HEK293T (cell line): ENCODE results near the gene HOXD4.

Source experiments
- ARNT ChIP-seq: fragments of 450-650 bp; IDR thresholded peaks from 2 replicates; pipeline ENCODE4 v1.6.1; 2017; ENCODE audit warnings: mild to moderate bottlenecking
- FOXK2 ChIP-seq: fragments of 450-650 bp; IDR thresholded peaks from 2 replicates; pipeline ENCODE4 v1.6.1; 2016; ENCODE audit warnings: mild to moderate bottlenecking
- NFRKB ChIP-seq: fragments of 450-650 bp; IDR thresholded peaks from 2 replicates; pipeline ENCODE4 v1.6.1; 2016; ENCODE audit warnings: mild to moderate bottlenecking, moderate library complexity
- SP1 ChIP-seq: fragments of 450-650 bp; IDR thresholded peaks from 2 replicates; pipeline ENCODE4 v1.6.1; 2017
- TF ChIP-seq, protein P1 (sequence below): fragments of 450-650 bp; IDR thresholded peaks from 2 replicates; pipeline ENCODE4 v1.6.1; 2016

GRCh38 chr2:176133389-176133788, 18.0 kb upstream of the HOXD4 start:
- TF ChIP-seq, protein P1, sequence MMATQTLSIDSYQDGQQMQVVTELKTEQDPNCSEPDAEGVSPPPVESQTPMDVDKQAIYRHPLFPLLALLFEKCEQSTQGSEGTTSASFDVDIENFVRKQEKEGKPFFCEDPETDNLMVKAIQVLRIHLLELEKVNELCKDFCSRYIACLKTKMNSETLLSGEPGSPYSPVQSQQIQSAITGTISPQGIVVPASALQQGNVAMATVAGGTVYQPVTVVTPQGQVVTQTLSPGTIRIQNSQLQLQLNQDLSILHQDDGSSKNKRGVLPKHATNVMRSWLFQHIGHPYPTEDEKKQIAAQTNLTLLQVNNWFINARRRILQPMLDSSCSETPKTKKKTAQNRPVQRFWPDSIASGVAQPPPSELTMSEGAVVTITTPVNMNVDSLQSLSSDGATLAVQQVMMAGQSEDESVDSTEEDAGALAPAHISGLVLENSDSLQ: no peak
- no peak for TF ChIP-seq ARNT
- no peak for TF ChIP-seq SP1
- no peak for TF ChIP-seq FOXK2
- TF ChIP-seq NFRKB: no peak
